Activated CD8-positive, alpha-beta memory T cell treated with anti-CD3 and anti-CD28 coated beads for 48 hours (primary cell): ENCODE measurements around the gene RNF215.

Experiments used
- DNase-seq, 3 experiments: peaks; one replicate each; pipeline ENCODE4 v3.0.0-alpha.2; 2020; ENCODE audit warnings: low read depth in 2 of 3, low spot score in 2 of 3

Gene RNF215

GRCh38 chr22:30334646-30335045 lies 52.6 kb downstream of the RNF215 start:
- DNase-seq, result no peak

- no peak for DNase-seq
Measured at GRCh38 chr22:30333707-30334087, 53.5 kb downstream of the RNF215 start.

- no peak for DNase-seq
Measured at GRCh38 chr22:30332994-30333706, 54.1 kb downstream of the RNF215 start.

GRCh38 chr22:30332551-30332950 lies 54.7 kb downstream of the RNF215 start:
- DNase-seq, result no peak
